ENCODE data around the gene PRKCE.

DNA sequence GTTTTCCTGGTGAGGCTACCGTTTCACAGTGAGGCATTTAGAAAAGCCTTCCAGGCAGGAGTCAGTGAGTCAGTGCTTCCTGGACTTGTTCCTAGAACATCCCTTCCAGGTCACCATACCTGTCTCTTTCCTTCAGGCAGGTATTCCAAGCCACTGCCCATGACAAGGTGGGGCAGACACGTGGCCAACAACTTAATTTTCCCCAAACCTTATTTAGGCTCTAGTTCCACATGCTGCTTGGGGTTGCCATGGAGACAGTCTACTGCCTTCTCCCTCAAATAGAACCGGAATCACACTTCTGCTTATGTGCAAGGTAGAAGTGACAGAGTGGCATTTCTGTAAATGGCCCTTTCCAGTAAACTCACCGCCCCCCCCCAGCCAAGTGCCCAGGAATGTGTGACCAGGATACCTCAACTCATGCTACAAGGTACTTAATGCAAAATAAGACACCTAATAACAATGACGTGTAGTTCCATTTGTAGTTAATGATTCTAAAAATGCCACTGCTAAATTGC is 258.3 kb downstream of the PRKCE start:
- no peak for TF ChIP-seq GATA2 (IDR thresholded peaks at IDR 0.05; ENCODE audit: low read depth, low read length)
- no peak for TF ChIP-seq GATA3 (IDR thresholded peaks at IDR 0.05; ENCODE audit: low read depth, low read length)
